HG02973 (cell line): Measurements from ENCODE around the gene NRDC.
"Not testable (repeated sequence)": the region's sequence is repeated elsewhere in the genome, so short reads cannot be mapped to it uniquely, and the experiment has no call there.

Experiments
- ATAC-seq: cut with Tn5 transposase; IDR thresholded peaks from one replicate; pipeline ENCODE4 v1.9.1; 2021; ENCODE audit warnings: moderate library complexity; ENCODE audit not compliant: unreplicated experiment

The NRDC gene

DNA sequence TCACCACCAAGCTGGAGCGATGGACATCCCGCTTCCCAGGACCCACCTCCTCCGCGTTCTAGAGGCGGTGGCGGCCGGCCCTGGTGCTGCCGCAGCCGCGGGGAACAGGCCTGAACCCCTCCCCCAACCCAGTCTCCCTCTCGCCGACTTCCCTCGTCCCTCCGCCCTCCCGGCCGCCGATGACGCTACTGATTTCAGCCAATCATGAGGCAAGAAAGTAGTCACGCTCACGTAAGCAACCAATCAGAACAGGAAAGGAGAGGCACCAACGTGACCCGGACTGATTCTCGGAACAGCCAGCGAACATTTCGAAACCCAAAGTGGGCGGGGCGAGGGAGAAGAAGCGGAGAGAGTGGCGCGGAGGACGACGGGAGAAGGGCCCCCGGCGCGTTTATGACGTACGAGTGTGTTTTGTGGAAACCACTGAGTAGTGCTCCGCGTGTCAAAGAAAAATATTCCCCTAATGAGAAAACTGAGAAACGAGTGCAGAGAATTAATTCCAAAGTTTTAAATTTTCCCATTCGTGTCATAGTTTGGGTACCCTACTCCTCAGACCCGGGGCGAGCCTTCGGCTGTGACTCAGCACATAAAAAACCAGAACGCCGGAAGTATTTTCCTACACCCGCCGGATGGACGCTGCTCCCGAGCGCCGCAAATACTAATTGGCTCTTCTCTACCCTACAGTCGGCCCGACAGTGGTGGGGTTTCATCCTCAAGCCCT, at the start of gene NRDC:
TSS of gene NRDC (minus strand) at position 112 of the 721 bp plus-strand sequence. CDS start 112 bp downstream, outside the sequence.
- peak; percentile 93 for ATAC-seq

GRCh38 chr1:51927029-51927428, 48.5 kb upstream of the NRDC start:
- ATAC-seq: no peak

GRCh38 chr1:51926171-51926812, 47.8 kb upstream of the NRDC start:
- ATAC-seq: no peak

- no peak for ATAC-seq
Measured at GRCh38 chr1:51924455-51924854, 45.9 kb upstream of the NRDC start.

- no peak for ATAC-seq
Measured at GRCh38 chr1:51922040-51922439, 43.5 kb upstream of the NRDC start.

DNA sequence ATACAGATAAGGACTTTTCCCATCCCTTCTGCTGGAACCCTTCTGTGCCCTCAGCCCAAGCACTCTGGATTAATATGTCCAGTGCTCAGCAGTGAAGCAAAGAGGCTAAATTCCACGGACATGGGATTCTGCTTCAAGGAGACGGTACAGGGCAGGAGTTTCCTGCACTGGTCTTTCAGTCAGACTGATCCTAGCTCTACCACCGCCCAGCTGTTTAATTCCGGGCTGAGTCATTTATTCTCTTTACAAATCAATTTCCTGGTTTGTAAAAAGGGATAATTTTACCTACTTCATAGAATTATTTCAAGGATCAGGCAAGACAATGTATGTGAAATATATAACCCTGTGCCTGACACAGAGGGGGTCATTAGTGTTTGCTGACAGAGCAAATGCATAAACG, 41.6 kb upstream of the NRDC start:
- ATAC-seq: no peak

- ATAC-seq: no peak
Measured at GRCh38 chr1:51919684-51920083, 41.2 kb upstream of the NRDC start.

GRCh38 chr1:51916587-51917405, 38.3 kb upstream of the NRDC start:
- ATAC-seq: no peak

GRCh38 chr1:51915951-51916350, 37.4 kb upstream of the NRDC start:
- no peak for ATAC-seq

- no peak for ATAC-seq
Measured at GRCh38 chr1:51912881-51913280, 34.4 kb upstream of the NRDC start.

DNA sequence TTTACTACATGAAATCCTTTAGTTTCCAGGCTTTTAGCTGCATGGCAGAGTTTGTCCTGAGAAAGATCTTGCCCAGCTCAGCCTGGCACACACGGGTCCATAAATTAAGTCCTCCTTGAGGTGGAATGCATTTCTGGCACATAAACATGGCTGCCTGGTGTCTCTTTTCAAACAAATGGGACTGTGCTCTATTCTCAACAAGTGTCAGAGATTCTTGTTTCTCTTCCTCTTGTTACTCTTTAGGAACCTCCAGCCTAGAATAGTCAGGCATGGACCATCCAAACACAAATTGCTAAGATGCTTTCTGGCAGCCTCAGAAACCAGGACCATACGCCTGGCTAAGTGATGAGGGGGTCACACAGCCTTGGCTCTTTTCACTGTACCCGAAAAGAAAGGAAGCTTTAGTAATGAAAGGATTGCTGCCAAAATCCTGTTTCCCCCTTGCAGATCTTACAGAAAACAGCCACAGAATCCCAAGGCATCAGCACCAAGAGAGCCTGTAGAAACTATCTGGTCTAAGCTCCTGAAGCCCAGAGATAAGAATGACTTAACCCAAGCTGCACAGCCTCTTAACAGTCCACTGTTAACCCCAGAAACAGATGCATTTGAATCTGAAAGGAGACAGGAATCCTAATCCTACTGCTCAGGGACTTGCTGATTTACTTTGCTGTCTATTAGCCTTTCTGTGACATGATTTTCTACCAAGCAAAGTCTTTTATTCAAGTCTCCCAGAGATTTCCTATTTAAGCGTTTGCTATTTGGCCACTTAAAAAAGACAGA, 31.9 kb upstream of the NRDC start:
- ATAC-seq: no peak

DNA sequence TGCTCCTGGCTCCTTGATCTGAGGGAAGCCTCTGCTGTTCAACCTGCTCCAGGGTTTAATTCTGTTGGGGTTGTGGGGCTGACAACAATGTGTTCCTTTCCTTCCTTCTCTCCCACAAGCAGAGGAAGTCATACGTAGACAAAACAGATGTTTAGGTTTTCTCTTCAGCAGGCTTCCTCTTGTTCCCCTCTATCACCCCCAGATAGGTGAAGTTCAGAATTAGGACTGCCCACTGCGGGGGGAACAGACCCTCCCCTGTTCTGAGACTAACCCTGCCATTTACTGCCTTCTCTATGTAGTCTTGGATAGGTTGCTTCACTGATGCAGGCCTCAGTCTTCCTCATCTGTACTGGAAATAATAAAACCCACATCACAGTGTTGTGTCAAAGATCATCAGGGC, 30.0 kb upstream of the NRDC start:
- no peak for ATAC-seq

DNA sequence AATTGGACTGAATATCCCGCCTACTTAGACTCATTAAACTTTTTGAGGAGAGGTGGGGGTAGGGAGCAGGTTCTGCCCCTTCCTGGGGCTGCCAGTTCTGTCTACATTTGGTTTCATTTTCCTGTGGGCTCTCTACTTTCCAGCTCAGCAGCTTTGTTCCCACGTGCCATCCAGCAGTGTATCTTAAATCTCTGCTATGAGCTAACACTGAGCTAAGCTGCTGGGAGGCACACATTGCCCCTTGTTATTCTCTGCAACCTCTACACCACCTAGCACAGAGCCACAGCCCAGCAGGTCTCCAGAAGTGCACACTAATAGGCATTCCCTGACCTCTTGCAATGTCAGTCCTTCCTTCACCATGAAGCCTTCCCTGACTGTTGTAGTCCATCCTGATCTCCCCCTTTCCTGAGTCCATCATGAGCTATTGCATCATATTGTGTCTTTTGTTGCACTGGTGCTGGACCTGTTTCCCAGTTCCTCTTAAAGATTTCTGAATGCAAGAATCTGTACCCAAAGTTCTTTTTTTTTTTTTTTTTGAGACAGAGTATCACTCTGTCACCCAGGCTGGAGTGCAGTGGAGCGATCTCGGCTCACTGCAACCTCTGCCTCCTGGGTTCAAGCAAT, 28.7 kb upstream of the NRDC start:
- ATAC-seq: no peak

- no peak for ATAC-seq
Measured at GRCh38 chr1:51906306-51907078, 28.0 kb upstream of the NRDC start.

- ATAC-seq: no peak
Measured at GRCh38 chr1:51902456-51902855, 23.9 kb upstream of the NRDC start.

DNA sequence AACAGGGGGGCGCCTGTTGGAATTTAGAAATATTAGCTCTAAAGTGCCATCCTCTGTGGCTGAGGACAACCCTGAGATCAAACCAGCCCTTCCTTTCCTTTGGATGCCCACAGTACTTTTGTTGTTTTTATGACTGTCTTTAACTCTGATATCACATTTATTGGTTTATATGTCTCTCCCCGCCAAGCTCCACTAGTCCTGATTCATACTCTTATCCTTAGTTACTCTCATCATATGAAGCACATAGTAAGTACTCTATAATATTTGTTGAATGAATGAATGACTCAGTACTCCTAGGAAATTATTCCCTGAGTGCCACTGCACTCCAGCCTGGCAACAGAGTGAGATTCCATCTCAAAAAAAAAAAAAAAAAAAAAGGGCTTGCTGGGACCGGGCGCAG, 22.6 kb upstream of the NRDC start:
- no peak for ATAC-seq

DNA sequence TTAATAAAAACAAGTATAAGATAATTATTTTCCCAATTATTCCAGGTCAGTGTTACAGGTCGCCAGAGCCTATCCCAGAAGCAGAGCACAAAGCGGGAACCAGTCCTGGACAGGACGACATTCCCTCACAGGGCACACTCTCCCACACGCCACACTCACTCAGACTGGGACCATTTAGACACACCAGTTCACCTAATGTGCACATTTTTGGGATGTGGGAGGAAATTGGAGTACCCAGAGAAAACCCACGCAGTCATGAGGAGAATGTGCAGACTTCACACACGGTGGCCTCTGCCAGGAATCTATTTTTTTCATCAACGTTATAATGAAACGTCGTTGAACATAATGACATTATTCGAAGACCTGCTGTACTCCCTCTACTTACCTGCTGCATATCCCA, 20.5 kb upstream of the NRDC start:
- no peak for ATAC-seq

DNA sequence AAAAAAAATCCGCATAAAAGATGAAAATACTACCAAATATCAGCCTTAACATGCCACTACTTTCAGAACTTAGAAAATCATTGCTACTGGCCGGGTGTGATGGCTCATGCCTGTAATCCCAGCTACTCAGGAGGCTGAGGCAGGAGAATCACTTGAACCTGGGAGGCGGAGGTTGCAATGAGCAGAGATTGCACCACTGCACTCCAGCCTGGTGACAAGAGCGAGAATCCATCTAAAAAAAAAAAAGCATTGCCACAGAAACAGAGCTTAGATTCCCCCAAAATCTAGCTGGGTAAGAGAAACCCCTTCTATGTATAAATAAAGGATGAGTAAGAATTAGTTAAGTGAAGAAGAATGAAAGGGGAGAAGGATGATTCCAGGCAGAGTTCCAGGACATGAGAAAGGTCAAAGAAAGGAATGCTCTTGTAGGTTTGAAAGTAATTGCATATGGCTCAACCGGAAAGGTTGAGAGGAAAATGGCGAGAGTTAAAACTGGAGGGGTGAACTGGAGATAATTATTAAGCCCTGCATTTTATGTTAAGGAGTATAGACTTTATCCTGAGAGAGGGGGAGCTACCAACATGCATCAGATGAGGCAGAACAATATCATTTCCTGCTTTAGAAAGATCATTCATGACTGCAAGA, 19.7 kb upstream of the NRDC start:
- ATAC-seq: no peak

GRCh38 chr1:51897699-51898031, 19.1 kb upstream of the NRDC start:
- ATAC-seq: no peak

- not testable (repeated sequence) for ATAC-seq
Measured at GRCh38 chr1:51894748-51895147, 16.2 kb upstream of the NRDC start.
